GM12878 (cell line): Measurements from ENCODE around the gene DAAM2. TPM values are rescaled to one million over a fixed set of nuclear protein-coding genes. Genes with fewer than 3 reads are reported as not detected.

Experiments used
- ATAC-seq: fragments of 200-7000 bp; cut with Tn5 transposase; 3 replicates; pipeline ENCODE4 v1.9.1; 2020; ENCODE audit warnings: mild to moderate bottlenecking, moderate library complexity
- BruUV-seq: library from RNA; stranded (reverse); fragments of 400-500 nt; replicated peaks from 2 replicates; lab custom pipeline; 2021; lab: Mats Ljungman, UMichigan
- CTCF ChIA-PET: fragments of 300-600 bp; sonication (Branson Sonifier 250); formaldehyde crosslinking; extraction: SDS; loops from one replicate; lab custom pipeline; 2021; ENCODE audit warnings: inconsistent platforms; lab: Yijun Ruan, JAX
- POLR2A ChIA-PET: fragments of 350-600 bp; formaldehyde crosslinking; extraction: SDS; loops from one replicate; lab custom pipeline; 2021; ENCODE audit warnings: inconsistent platforms; lab: Charles Lee
- RAD21 ChIA-PET: fragments of 300-600 bp; sonication (Branson Sonifier 250); formaldehyde crosslinking; loops from one replicate; lab custom pipeline; 2023; ENCODE audit warnings: antibody characterized with exemption; ENCODE audit not compliant: unreplicated experiment; lab: Charles Lee
- SMC1A ChIA-PET: fragments of 300-600 bp; sonication (Branson Sonifier 250); formaldehyde crosslinking; loops from one replicate; lab custom pipeline; 2023; ENCODE audit not compliant: unreplicated experiment, uncharacterized antibody; lab: Charles Lee
- DNase-seq: peaks from one replicate; pipeline ENCODE4 v3.0.0-alpha.2; 2011; ENCODE audit warnings: low read depth, low spot score
- FAIRE-seq: peaks from 3 replicates; lab custom pipeline; 2011; peaks lifted over from hg19 to GRCh38; lab: Jason Lieb, UNC
- H2AFZ ChIP-seq: 2 replicates; pipeline ENCODE4 v1.6.0; 2011; ENCODE audit warnings: low read depth, low read length, control low read depth; ENCODE audit not compliant: control insufficient read depth
- H3K27ac ChIP-seq: 2 replicates; pipeline ENCODE4 v1.5.1; 2011; ENCODE audit warnings: control low read depth; ENCODE audit not compliant: control insufficient read depth, insufficient read depth
- H3K27me3 ChIP-seq, 2 experiments: replicated peaks in 1 of 2; 2 replicates each; pipeline versions ENCODE4 v1.6.0 to v1.6.1; 2011; ENCODE audit warnings: low read length in 1 of 2; ENCODE audit not compliant: control insufficient read depth in 2 of 2, insufficient read depth in 2 of 2
- H3K36me3 ChIP-seq, 2 experiments: 2 replicates each; pipeline ENCODE4 v1.5.1; 2011; ENCODE audit warnings: low read length in 1 of 2; ENCODE audit not compliant: control insufficient read depth in 2 of 2, insufficient read depth in 2 of 2
- H3K4me1 ChIP-seq: 2 replicates; pipeline ENCODE4 v1.6.1; 2011; ENCODE audit warnings: mild to moderate bottlenecking, low read length, moderate library complexity, mixed read lengths; ENCODE audit not compliant: control insufficient read depth, insufficient read depth
- H3K4me2 ChIP-seq: 2 replicates; pipeline ENCODE4 v1.6.0; 2011; ENCODE audit warnings: control low read depth; ENCODE audit not compliant: control insufficient read depth, insufficient read depth
- H3K4me3 ChIP-seq: fragments of 200-600 bp; sonication (generic); 2 replicates; pipeline ENCODE4 v1.5.1; 2016
- H3K79me2 ChIP-seq: 2 replicates; pipeline ENCODE4 v1.6.0; 2011; ENCODE audit warnings: low read length; ENCODE audit not compliant: control insufficient read depth, insufficient read depth
- H3K9ac ChIP-seq: 2 replicates; pipeline ENCODE4 v1.8.0; 2011; ENCODE audit warnings: low read length, control low read depth, mixed read lengths; ENCODE audit not compliant: control insufficient read depth, insufficient read depth
- H3K9me3 ChIP-seq: replicated peaks from 3 replicates; pipeline ENCODE4 v1.5.1; 2011; ENCODE audit warnings: mild to moderate bottlenecking, low read length; ENCODE audit not compliant: control insufficient read depth, insufficient read depth
- H4K20me1 ChIP-seq: 2 replicates; pipeline ENCODE4 v1.6.0; 2011; ENCODE audit not compliant: control insufficient read depth, insufficient read depth
- ATF3 ChIP-seq: IDR thresholded peaks from 2 replicates; pipeline ENCODE4 v1.6.1; 2011; ENCODE audit warnings: low read depth, mild to moderate bottlenecking, low read length, moderate library complexity, borderline replicate concordance; ENCODE audit errors: extremely low read depth
- BACH1 ChIP-seq: fragments of 450-650 bp; IDR thresholded peaks from 2 replicates; pipeline ENCODE4 v1.6.1; 2017; ENCODE audit warnings: mild to moderate bottlenecking, borderline replicate concordance
- BHLHE40 ChIP-seq, 2 experiments: fragments of 450-650 bp in 1 of 2; IDR thresholded peaks; 2 replicates each; pipeline ENCODE4 v1.6.1; 2011 to 2017; ENCODE audit warnings: low read depth in 2 of 2, borderline replicate concordance in 1 of 2, improper control_type of control experiment in 1 of 2, low read length in 1 of 2, mild to moderate bottlenecking in 1 of 2
- CEBPZ ChIP-seq: fragments of 150-350 bp; IDR thresholded peaks from 2 replicates; pipeline ENCODE4 v1.6.1; 2016; ENCODE audit warnings: low read depth, low read length
- CREB1 ChIP-seq: IDR thresholded peaks from 2 replicates; pipeline ENCODE4 v1.6.1; 2012; ENCODE audit warnings: low read depth, mild to moderate bottlenecking, inconsistent platforms
- ESRRA ChIP-seq: IDR thresholded peaks from 2 replicates; pipeline ENCODE4 v1.6.1; 2012; ENCODE audit warnings: mild to moderate bottlenecking, low read length, improper control_type of control experiment
- IRF3 ChIP-seq: fragments of 450-650 bp; IDR thresholded peaks from 2 replicates; pipeline ENCODE4 v1.6.1; 2014; ENCODE audit warnings: mild to moderate bottlenecking
- IRF5 ChIP-seq: fragments of 450-650 bp; IDR thresholded peaks from 2 replicates; pipeline ENCODE4 v1.6.1; 2017; ENCODE audit warnings: borderline replicate concordance
- LARP7 ChIP-seq: fragments of 450-650 bp; IDR thresholded peaks from 2 replicates; pipeline ENCODE4 v1.6.1; 2017; ENCODE audit warnings: mild to moderate bottlenecking
- MEF2A ChIP-seq: IDR thresholded peaks from 2 replicates; pipeline ENCODE4 v1.6.1; 2011; ENCODE audit warnings: low read depth, mild to moderate bottlenecking, low read length, moderate library complexity; ENCODE audit not compliant: insufficient read depth
- NFIC ChIP-seq: IDR thresholded peaks from 2 replicates; pipeline ENCODE4 v1.6.1; 2012; ENCODE audit warnings: low read depth, mild to moderate bottlenecking, inconsistent platforms, low read length, moderate library complexity
- STAT1 ChIP-seq: fragments of 450-650 bp; conservative IDR thresholded peaks from 2 replicates; pipeline ENCODE4 v1.6.1; 2014; ENCODE audit warnings: antibody characterized with exemption, mild to moderate bottlenecking
- TBL1XR1 ChIP-seq: IDR thresholded peaks from 2 replicates; pipeline ENCODE4 v1.6.1; 2012; ENCODE audit warnings: low read depth, low read length, improper control_type of control experiment
- TCF7 ChIP-seq: IDR thresholded peaks from 2 replicates; pipeline ENCODE4 v1.6.1; 2014; ENCODE audit warnings: antibody characterized with exemption, borderline replicate concordance
- ZNF207 ChIP-seq: fragments of 450-650 bp; IDR thresholded peaks from 2 replicates; pipeline ENCODE4 v1.6.1; 2014; ENCODE audit warnings: antibody characterized with exemption, mild to moderate bottlenecking, borderline replicate concordance
- ZNF217 ChIP-seq: fragments of 450-650 bp; IDR thresholded peaks from 2 replicates; pipeline ENCODE4 v1.6.1; 2017; ENCODE audit warnings: antibody characterized with exemption, mild to moderate bottlenecking
- ZNF24 ChIP-seq: fragments of 450-650 bp; IDR thresholded peaks from 2 replicates; pipeline ENCODE4 v1.6.1; 2017; ENCODE audit warnings: antibody characterized with exemption, mild to moderate bottlenecking
- WGBS: methylation state at CpG from one replicate; pipeline ENCODE4 v1.1.6; 2016; ENCODE audit warnings: low lambda C conversion rate; ENCODE audit not compliant: insufficient replicate concordance, insufficient coverage; ENCODE audit errors: missing lambda C conversion rate; 5-methylcytosine and 5-hydroxymethylcytosine counted together
- in situ Hi-C: fragments of 300-500 bp; cut with MboI; formaldehyde crosslinking; loops from 9 replicates; pipeline ENCODE4 v1.14.3; 2018; ENCODE audit warnings: mixed read lengths
- intact Hi-C: fragments of 100-400 bp; cut with micrococcal nuclease; formaldehyde crosslinking; loops from one replicate; pipeline ENCODE4 v1.14.2; 2022; ENCODE audit not compliant: unreplicated experiment
- polyA plus RNA-seq, 11 experiments: library from polyadenylated mRNA; depleted of rRNA in 4 of 11; unstranded in 6 of 11; stranded (reverse) in 5 of 11; fragments of >200 nt; fragmentation: Nextera tagmentation in 4 of 11; fragmentation: Illumina TruSeq in 1 of 11; extraction: Ambion mirVana in 4 of 11; extraction: Trizol in 1 of 11; gene quantifications; 1 replicate in 1 of 11; 2 replicates in 10 of 11; pipeline versions ENCODE4 v1.2.1 to v1.2.3, GENCODE V29; 2011 to 2016; ENCODE audit warnings: inconsistent platforms in 2 of 11, missing spikeins in 2 of 11, low read depth in 1 of 11
- total RNA-seq, 4 experiments: library from RNA; depleted of rRNA in 3 of 4; stranded (reverse); fragments of >200 nt in 3 of 4; fragmentation: Illumina TruSeq in 1 of 4; extraction: Trizol in 1 of 4; gene quantifications; 2 replicates each; pipeline versions ENCODE4 v1.2.1 to v1.2.3, GENCODE V29; 2013 to 2021

DAAM2 gene
- total and polyA plus RNA-seq, 10 of the 15 experiments (the other 5 are each of a cell fraction or from before 2014, with no cell fraction given), result 0.05 to 0.22 TPM; not detected in 8

GRCh38 chr6:39834278-39834677 lies 42.1 kb downstream of the DAAM2 start (continued):
- TF ChIP-seq CEBPZ, result no peak
- TF ChIP-seq NFIC, result no peak
- no peak for TF ChIP-seq BHLHE40 (IDR thresholded peaks at IDR 0.05; ENCODE audit: borderline replicate concordance in 1 of 2, low read depth in 2 of 2, low read length in 1 of 2)
- no peak for TF ChIP-seq MEF2A

GRCh38 chr6:39834866-39835265 lies 42.7 kb downstream of the DAAM2 start:
- FAIRE-seq, result no peak
- Histone ChIP-seq H3K9me3 (no peaks in the 10 kb centered on the region), H3K27me3 (no peaks in the 10 kb centered on the region; a peak in 1 of 4 replicates), H3K27ac (no peak overlapping the region), H3K4me2 (no peak overlapping the region), H3K9ac (no peak overlapping the region), H2AFZ (no peak overlapping the region), H3K36me3 (no peaks in the 10 kb centered on the region), H3K4me1 (no peaks in the 10 kb centered on the region), H4K20me1 (no peaks in the 10 kb centered on the region), H3K4me3 (no peak overlapping the region), H3K79me2 (no peaks in the 10 kb centered on the region)
- no TSS peak for BruUV-seq
- no peak for DNase-seq
- intact Hi-C loops (no loop called here), in situ Hi-C loops (no loop called here)
- ChIA-PET SMC1A (interaction anchor here (0.7 kb wide), 1 partner anchor 10 kb away, joined by 3 read pairs; no protein-coding TSS in a partner anchor), RAD21 (no interaction called here), CTCF (interaction anchor here (1.0 kb wide), 1 partner anchor 31 kb away, joined by 5 read pairs; no protein-coding TSS in a partner anchor), POLR2A (no interaction called here)
- WGBS, result 41% methylated on average over 5 of the region's 5 CpGs
- no peak for ATAC-seq
- TF ChIP-seq ZNF24 (no peak), IRF3 (no peak), ZNF207 (no peak), STAT1 (no peak), ESRRA (no peak), CREB1 (no peak), ZNF217 (no peak), LARP7 (no peak), IRF5 (no peak), TBL1XR1 (no peak), TCF7 (no peak), ATF3 (no peak), BACH1 (no peak)
